Skeletal muscle cell (primary cell): Measurements from ENCODE around the gene DCST1.

Experiments
- DNase-seq: peaks from one replicate; pipeline ENCODE4 v3.0.0-alpha.2; 2010; ENCODE audit warnings: low read depth
- H3K4me3 ChIP-seq: 2 replicates; pipeline ENCODE4 v1.5.1; 2011; ENCODE audit warnings: low read depth, mild to moderate bottlenecking, control low read depth, low read length, moderate library complexity

DCST1 gene

DNA sequence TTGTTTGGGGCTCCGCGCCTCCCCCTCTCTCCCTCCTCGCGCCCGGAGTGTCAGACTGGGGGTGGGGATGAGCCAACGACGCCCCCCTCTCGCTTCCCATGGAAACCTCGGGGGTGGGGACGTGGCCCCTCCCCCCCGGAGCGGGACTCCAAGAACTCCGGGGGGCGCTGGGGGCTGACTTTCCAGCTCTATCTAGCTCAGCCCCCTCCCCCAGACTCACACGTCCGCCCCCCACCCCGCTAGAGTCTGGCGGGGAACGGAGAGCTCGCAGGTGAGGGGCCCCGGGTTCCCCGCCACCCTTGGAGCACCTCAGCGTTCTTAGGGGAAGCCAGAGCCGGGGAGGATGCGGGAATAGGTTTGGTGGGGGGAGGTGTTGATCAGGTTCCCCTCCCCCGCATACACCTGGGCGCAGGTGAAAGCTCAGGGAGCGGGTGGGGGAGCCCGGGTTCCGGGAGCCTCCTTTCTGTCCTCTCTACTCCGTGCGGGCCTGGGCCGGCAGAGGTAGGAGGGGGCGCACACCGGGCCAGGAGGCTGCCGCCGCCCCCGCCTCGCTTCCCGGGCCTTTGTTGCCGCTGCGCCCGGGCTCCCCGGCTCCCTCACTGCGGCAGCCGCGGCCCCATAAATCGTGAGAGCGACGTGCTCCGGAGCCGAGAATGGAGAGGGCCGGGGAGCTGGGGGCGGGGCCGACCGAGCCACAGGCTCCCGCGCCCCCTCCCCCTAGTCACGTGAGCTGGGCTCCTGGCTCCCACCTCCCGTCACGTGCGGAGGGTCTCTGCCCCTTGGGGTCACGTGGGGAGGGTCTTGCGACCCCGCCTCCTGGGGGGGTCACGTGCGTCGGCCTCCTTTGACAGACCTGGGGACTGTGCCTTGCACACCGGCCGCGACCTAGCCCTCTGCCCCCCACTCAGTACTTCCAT lies 46.9 kb downstream of the DCST1 start:
- DNase-seq, result no peak
- H3K4me3 ChIP-seq, result peak overlapping the region; percentile 20

DNA sequence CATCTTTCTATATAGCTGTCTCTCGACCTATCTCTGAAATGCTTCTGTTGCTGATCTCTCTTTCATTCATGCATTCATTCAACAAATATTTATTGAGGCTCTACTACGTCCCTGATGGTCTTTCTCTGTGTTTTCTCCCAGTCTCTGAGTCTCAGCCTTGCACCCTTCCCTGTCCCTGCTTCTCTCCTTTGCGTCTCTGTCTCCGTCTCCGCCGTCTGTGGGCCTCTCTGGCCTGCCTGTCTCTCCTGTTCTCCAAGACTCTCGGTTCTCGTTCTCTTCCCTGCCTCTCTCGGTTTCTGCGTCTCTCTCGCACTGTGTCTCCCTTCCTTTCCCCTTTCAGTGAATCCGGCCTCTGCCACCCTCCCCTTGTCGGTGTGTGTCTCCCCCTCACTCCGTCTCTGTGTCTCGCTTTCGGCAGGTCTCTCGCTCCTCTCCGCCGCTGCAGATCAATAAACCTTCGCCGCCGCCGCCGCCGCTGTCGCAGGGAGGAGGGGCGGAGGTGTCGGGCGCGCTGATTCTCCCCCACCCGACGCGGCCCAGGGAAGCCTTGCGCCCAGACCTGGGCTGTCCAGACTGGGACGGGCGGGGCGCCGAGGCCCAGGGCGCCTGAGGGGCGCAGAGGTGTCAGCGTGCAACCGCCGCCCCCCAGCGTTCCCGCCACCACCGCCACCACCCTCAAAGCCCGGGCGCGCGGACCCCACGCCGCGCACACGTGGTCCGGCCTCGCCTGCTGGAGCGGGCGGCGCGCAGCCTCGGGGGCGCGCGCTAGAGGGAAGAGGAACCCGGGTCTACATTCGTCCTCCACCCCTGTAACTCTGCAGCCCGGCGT lies 48.1 kb downstream of the DCST1 start:
- no peak for DNase-seq
- H3K4me3 ChIP-seq, result no peak overlapping the region

DNA sequence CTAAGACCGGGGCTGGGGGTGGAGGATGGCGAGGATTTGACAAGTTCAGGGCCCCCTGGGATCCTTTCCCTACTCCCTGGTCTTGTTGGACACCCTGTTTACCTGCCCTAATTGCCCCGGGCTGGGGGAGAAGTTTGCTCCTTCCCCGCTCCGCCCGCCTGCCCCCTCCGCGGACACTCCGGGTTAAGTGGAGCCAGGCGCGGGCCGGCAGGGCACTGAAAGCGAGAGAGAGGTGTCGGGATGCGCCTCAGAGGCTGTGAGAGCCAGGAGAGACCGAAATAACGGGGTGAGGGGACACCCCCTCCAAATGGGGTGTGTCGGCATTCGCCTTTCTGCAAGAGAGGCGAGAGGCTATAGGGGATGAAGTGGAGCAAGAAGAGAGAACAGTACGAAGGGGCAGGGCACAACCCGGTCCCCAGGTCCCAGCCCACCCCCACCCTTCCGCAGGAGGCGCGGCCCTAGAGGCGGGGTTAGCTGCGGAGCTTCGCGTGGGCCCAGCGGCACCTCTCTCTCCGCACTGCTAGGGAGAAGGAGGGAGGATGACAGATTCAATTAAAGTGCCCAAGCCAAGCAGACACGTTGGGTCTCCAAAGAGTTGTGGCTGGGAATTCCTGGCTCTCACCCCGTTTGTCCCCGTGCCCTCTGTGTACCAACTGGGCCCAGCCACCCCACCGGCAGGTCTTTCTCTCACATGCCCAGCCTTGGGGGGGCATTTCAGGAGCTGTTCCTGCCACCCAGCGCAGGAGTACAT lies 48.9 kb downstream of the DCST1 start:
- no peak overlapping the region for H3K4me3 ChIP-seq
- no peak for DNase-seq

DNA sequence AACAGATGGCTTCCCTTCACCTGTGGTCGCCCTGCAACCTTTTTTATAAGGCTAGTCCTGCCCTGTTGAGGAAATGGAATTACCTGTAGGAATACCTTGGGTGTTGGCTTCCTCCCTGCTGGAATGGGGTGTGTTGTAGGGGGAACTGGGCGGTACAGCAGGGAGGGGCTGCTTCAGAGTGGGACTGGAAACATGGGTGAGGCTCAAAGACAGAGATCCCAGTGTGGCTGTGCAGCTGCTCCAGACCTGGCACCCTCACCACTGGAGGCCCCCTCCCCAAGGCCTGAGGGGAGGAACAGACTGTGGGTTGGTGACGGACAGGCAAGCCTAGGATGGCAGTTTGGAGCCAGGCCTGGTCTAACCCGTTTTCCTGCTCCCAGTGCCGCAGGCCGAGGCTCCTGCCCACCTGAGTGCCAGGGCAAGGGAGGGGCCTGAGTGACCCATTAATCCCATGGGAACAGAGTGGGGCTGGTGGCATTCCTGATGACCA lies 49.5 kb downstream of the DCST1 start:
- no peak overlapping the region for H3K4me3 ChIP-seq
- no peak for DNase-seq

DNA sequence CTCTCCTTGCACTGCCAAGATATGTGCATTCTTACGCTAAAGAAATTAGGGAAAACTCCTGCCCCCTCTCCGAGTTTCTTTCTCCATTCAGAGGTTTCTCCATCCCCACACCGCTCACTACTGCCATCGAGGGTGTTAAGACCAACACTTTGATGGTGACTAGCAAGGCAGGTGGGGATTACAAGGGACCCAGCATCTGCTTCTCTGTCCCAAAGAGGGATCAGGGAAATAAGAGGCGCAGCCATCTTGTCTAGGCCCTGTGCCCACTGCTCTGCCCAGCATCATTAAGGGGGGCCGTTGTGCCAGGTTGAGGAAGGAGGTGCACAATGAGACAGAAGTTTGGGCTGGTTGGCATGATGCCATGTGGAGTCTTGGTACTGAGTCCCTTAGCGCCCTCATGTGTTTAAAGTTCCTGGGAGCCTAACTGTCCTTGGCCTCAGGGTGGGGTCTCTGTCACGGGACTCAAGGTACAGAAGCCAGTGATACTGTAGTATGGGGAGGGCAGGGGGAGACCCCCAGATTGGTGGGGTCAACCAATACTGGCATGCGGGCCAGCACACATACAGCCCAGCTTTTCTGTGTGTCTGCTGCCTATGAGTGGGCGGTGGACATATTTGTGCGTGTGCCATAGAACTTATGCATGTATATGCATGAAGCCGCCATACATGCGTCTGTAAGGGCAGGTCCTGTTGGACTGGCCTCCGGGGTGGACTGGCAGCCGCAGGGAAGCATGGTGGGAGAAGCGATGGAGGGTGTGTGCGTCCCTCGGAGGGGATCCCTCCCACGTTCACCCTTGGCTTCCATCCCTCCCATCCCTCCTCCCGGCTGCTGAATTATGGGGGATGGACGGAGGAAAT lies 50.5 kb downstream of the DCST1 start:
- peak overlapping the region; percentile 76 for H3K4me3 ChIP-seq
- no peak for DNase-seq

DNA sequence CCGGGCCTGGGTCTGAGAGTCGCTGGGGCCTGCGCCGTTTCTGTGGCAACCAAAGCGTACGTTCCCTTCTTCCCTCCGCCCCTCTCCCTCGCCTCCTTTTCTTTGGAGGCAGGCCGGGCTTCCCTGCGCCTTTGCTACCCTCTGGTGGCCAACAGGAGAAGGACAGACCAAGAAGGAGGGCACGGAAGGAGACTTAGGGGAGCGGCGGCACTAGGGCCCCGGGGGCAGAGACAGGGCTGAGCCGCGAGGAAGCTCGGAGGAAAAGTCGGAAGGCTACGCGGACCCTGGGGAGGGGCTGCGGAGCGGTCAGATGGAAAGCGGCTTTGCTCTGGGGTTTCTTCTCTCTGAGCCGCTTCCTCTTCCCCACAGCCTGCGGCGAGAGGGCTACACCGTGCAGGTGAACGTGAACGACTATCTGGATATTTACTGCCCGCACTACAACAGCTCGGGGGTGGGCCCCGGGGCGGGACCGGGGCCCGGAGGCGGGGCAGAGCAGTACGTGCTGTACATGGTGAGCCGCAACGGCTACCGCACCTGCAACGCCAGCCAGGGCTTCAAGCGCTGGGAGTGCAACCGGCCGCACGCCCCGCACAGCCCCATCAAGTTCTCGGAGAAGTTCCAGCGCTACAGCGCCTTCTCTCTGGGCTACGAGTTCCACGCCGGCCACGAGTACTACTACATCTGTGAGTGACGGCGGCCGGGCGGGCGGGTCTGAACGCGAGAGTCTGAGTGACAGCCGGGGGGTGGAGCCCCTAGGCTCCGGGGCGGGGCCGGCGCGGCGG lies 51.3 kb downstream of the DCST1 start:
- peak; percentile 71 for DNase-seq
- H3K4me3 ChIP-seq, result peak overlapping the region; percentile 76

DNA sequence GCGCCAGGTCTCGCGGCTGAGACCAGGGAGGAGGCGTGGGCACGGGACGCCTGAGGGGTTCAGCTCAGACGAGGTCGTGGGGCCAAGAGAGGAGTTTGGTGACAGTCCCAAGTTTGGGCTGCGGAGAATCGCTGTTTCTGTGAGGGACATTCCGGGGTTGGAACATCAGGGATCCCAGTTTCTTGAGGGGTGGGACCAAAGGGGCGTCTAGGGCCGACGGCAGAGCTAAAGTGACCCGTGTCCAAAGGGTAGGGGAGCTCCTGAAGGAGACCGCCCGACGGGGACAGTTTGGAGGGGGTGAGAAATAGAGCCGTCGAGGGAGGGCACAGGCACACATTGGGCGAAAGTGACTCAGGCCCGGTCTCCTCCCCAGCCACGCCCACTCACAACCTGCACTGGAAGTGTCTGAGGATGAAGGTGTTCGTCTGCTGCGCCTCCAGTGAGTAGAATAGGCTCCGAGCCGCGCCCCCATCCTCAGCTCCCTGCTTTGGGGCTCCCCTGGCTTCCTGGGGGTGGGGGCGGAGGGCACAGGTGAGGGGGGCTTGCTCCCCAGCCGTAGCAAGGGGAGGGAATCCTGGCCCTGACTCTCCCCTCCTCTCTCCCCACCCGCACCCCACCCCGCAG lies 52.0 kb downstream of the DCST1 start:
- DNase-seq, result no peak
- H3K4me3 ChIP-seq, result peak overlapping the region; percentile 76

DNA sequence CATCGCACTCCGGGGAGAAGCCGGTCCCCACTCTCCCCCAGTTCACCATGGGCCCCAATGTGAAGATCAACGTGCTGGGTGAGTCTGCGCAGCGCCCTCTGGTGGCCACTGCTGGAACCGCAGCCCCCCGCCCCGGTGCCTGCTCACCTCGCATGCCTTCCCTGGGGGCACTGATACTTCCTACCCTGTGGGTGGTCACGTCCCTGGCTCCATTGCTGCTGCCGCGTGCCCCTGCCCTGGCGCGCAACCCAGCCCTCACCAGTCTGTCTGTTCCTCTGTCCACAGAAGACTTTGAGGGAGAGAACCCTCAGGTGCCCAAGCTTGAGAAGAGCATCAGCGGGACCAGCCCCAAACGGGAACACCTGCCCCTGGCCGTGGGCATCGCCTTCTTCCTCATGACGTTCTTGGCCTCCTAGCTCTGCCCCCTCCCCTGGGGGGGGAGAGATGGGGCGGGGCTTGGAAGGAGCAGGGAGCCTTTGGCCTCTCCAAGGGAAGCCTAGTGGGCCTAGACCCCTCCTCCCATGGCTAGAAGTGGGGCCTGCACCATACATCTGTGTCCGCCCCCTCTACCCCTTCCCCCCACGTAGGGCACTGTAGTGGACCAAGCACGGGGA lies 52.6 kb downstream of the DCST1 start:
- H3K4me3 ChIP-seq, result peak overlapping the region; percentile 76
- no peak for DNase-seq

DNA sequence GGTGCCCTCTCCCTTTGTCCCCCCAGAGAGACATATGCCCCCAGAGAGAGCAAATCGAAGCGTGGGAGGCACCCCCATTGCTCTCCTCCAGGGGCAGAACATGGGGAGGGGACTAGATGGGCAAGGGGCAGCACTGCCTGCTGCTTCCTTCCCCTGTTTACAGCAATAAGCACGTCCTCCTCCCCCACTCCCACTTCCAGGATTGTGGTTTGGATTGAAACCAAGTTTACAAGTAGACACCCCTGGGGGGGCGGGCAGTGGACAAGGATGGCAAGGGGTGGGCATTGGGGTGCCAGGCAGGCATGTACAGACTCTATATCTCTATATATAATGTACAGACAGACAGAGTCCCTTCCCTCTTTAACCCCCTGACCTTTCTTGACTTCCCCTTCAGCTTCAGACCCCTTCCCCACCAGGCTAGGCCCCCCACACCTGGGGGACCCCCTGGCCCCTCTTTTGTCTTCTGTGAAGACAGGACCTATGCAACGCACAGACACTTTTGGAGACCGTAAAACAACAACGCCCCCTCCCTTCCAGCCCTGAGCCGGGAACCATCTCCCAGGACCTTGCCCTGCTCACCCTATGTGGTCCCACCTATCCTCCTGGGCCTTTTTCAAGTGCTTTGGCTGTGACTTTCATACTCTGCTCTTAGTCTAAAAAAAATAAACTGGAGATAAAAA lies 53.4 kb downstream of the DCST1 start:
- no peak overlapping the region for H3K4me3 ChIP-seq
- DNase-seq, result no peak

DNA sequence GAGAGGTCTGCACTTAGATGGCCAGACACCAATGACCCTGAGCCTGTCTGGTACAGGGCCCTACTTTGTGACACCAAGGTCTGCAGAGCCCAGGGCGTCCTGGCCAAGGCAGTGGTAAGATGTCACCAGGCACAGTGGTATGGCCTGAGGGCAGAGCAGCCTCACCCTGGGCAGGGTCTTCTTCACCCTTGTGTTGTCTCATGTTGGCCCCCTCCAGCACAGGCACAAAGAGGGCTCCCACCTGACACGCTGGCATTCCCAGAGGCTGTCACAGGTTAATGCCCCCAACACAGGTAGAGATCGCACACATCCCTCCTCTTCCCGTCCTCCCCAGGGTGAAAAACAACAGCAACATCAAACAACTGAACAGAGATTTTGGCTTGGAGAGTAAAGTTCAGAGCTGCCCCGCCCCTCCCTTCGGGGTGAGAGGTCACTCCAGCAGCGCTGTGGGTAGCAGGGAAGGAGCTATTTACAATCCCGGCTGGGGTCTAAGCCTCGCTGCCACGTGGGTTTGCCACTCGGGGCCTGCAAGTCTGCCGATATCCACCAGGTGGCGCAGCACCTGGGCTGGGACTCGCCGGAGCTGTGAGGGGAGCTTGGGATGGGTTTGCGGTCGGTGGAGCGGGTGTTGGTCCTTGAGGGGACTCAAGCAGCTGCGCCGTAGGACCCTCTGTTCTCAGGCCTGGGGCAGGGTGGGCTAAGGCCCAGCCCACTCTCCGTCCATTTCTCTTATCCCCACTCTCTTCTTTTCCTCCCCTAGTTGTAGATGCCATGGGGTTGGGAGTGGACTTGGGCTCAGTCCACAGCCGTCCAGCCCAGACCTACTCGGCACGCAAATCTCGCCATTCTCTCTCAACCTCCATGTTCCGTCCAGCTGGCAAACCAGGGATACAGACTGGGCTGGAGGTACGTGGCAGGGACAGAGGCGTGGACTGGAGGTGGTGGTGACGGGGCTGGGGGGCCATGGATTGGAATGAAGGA lies 57.7 kb downstream of the DCST1 start:
- no peak overlapping the region for H3K4me3 ChIP-seq
- no peak for DNase-seq

DNA sequence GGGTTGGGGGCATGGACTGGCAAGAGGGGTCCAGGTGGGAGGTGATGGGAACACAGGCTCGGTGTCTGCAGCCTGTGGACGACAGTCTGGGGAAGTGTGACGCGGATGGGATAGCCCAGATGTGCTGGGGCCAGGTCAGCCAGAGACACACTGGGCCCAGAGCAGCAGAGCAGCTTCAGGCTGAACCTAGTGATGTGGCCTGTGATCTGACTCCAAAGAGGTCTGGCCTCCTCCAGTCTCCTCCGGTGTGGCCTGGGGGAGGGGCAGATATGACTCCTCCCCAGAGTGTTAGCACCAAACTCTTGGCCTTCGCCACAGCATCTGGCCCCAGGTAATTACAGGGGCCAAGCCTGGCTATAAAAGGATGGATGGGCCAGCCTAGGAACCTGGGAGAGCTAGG lies 58.5 kb downstream of the DCST1 start:
- DNase-seq, result no peak
- H3K4me3 ChIP-seq, result no peak overlapping the region

DNA sequence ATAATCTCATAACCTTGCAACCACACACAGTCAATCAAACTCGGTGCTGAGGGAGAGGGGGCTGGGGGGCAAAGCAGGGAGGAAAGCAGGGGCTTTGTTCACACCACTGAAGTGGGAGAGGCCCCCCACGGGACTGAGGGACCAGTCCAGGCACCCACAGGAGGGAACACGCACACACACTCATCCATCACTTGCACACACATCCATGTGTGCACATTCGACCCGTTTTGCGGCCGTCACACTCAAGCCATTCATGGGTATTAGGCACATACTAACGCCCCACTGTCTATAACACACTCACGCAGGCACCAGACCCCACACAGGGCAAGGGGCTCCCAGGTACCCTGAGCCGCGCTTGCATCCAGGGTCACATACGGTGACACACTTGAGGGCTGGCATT lies 59.0 kb downstream of the DCST1 start:
- DNase-seq, result no peak
- no peak overlapping the region for H3K4me3 ChIP-seq

DNA sequence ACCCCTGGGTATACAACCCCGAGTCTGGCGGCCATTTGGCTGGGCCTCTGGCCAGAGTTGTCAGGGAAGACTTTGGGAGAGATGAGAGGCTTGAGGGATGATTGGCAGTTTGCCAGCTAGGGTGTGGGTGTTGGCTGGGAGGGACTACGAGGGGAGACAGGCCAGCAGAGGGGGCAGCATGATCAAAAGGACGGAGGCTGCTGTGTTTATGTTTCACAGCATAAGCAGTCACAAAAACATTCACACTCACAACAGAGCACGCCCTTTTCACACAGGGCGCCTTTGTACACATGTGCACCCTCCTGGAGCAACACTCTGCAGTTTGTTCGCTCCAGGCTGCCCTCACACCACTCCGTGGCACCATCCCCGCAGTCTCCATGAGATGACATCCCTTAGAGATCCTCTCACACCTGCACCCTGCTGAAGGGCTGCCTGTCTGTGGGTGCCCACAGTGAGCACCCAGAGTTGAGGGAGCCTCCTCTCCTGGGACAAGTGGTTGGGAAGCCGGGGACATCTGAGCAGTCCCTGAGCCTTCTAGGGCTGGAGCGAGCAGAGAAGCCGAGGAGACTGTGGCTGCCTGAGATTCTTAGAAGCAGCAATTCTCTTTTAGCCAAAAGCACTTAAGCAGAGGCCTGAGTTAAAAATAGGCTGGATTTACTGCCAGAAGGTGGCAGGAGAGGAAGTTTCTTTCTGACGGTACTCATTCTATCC lies 60.4 kb downstream of the DCST1 start:
- DNase-seq, result no peak
- H3K4me3 ChIP-seq, result no peak overlapping the region

DNA sequence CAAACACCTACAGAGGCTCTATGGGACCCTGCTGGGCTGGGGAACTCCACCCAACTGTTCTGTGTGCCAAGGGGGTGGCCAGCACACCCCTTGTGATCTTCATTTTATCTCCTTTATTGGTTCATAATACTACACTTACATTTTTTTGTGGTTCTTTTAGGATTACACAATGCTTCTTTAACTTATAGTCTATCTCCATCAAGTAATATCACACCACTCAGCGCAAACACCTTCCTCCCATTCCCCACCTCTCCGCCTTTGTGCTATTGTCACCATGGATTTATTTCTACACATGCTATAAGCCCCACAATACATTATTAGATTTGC lies 61.0 kb downstream of the DCST1 start:
- no peak for DNase-seq

DNA sequence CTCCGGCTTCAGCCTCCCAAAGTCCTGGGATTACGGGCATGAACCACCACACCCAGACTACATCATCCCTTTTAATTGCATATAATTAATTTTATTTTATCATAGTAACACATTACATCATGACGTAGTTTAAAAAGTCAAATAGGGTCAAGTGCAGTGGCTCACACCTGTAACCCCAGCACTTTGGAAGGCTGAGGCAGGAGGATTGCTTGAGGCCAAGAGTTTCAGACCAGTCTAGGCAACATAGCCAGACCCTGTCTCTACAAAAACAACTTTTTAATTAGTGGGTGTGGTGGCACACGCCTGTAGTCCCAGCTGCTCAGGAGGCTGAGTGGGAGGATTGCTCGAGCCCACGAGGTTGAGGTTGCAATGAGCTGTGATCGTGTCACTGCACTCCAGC lies 65.7 kb downstream of the DCST1 start:
- no peak for DNase-seq
- no peak overlapping the region for H3K4me3 ChIP-seq

More for the DNA sequence above, 61.0 kb downstream of the DCST1 start:
- no peak overlapping the region for H3K4me3 ChIP-seq
